Hematopoietic multipotent progenitor cell treated with erythropoietin and hydrocortisone succinate and interleukin-3 and kit ligand, for 4 days (in vitro differentiated cells): ENCODE data around the gene PDZD7.

Source experiments
- DNase-seq: peaks from one replicate; pipeline ENCODE4 v3.0.0-alpha.2; 2015

Gene PDZD7

DNA sequence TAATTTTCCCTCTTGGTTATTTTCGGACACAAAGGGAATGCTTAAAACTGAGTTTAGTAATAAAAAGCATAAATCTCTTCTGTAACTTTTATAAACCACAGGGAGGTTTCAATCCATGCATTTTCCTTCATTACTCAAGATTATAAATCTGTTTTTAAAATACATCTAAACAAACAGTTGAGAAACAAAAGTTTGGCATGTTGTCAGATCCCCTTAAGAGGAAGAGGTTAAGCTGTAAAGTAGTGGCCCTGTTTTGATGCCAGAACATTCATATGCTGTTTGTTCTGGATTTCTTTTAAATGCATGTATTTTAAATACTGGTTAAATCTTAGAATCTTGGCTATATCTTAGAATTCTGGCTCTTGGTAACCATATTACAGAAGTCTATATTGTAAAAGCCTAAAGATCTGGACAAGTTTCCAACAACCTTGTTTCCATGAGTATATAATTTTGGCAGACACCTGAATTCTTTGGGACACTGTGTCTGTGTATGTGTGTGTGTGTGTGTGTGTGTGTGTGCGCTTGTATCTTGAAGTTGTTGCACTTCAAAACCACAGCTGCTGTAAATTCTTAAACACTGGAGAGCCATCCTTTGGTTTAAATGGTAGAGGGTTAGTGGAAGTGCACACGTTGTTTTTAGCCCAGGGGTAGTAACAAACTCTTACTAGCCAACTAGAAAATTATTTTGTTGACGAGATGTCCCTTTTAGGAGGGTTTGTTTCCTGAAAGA, 68.4 kb downstream of the PDZD7 start:
- DNase-seq: no peak

DNA sequence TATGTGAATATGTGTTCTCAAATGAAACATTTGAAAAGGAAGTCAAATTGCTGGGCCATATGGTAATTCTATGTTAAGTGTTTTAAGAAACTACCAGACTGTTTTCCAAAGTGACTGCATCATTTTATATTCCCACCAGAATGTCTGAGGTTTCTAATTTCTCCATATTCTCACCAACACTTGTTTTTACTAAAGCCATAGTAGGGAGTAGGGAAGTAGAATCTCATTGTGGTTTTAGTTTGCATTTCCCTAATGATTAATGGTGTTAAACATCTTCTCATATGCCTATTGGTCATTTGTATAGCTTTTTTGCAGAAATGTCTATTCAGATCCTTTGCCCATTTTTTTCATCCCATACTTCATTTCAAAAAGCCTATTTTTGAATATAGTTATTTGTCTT, 70.7 kb downstream of the PDZD7 start:
- no peak for DNase-seq
